ENCODE data around the gene TMEM132E.
A peak's percentile ranks its signal among the peaks of the same experiment; 100 is the strongest.
"Not testable (repeated sequence)": the region's sequence is repeated elsewhere in the genome, so short reads cannot be mapped to it uniquely, and the experiment has no call there.

Gene TMEM132E

GRCh38 chr17:34579017-34579946 is at the start of gene TMEM132E:
TSS of gene TMEM132E (plus strand) at chr17:34579582. CDS start at chr17:34581077, 1,495 bp downstream.
- peak; percentile 36 for DNase-seq (ENCODE audit: low spot score)

- no peak for DNase-seq (ENCODE audit: low spot score)
These were observed 48.5 kb upstream of the TMEM132E start for GRCh38 chr17:34530918-34531317.

GRCh38 chr17:34532281-34533065 is 46.9 kb upstream of the TMEM132E start:
- no peak for DNase-seq (ENCODE audit: low spot score)

GRCh38 chr17:34533806-34534527 is 45.4 kb upstream of the TMEM132E start:
- no peak for DNase-seq (ENCODE audit: low spot score)

GRCh38 chr17:34537445-34537844 is 41.9 kb upstream of the TMEM132E start:
- DNase-seq (ENCODE audit: low spot score): no peak

GRCh38 chr17:34538582-34538981 is 40.8 kb upstream of the TMEM132E start:
- DNase-seq (ENCODE audit: low spot score): not testable (repeated sequence)

GRCh38 chr17:34539881-34540280 is 39.5 kb upstream of the TMEM132E start:
- no peak for DNase-seq (ENCODE audit: low spot score)

- DNase-seq (ENCODE audit: low spot score): no peak
These were observed 36.6 kb upstream of the TMEM132E start for GRCh38 chr17:34542700-34543336.

- no peak for DNase-seq (ENCODE audit: low spot score)
These were observed 31.8 kb upstream of the TMEM132E start for GRCh38 chr17:34547453-34548063.

- DNase-seq (ENCODE audit: low spot score): no peak
These were observed 29.4 kb upstream of the TMEM132E start for GRCh38 chr17:34549966-34550365.

GRCh38 chr17:34553907-34554306 is 25.5 kb upstream of the TMEM132E start:
- no peak for DNase-seq (ENCODE audit: low spot score)

- DNase-seq (ENCODE audit: low spot score): no peak
These were observed 23.0 kb upstream of the TMEM132E start for GRCh38 chr17:34556384-34556783.

GRCh38 chr17:34556931-34557330 is 22.5 kb upstream of the TMEM132E start:
- no peak for DNase-seq (ENCODE audit: low spot score)

GRCh38 chr17:34561328-34561727 is 18.1 kb upstream of the TMEM132E start:
- no peak for DNase-seq (ENCODE audit: low spot score)

- no peak for DNase-seq (ENCODE audit: low spot score)
These were observed 17.0 kb upstream of the TMEM132E start for GRCh38 chr17:34562387-34562786.

GRCh38 chr17:34565713-34566112 is 13.7 kb upstream of the TMEM132E start:
- DNase-seq (ENCODE audit: low spot score): no peak

- no peak for DNase-seq (ENCODE audit: low spot score)
These were observed 13.2 kb upstream of the TMEM132E start for GRCh38 chr17:34566201-34566600.

GRCh38 chr17:34566873-34567272 is 12.5 kb upstream of the TMEM132E start:
- no peak for DNase-seq (ENCODE audit: low spot score)

GRCh38 chr17:34567691-34568465 is 11.5 kb upstream of the TMEM132E start:
- no peak for DNase-seq (ENCODE audit: low spot score)

- DNase-seq (ENCODE audit: low spot score): no peak
These were observed 10.4 kb upstream of the TMEM132E start for GRCh38 chr17:34568953-34569352.

- no peak for DNase-seq (ENCODE audit: low spot score)
These were observed 9.8 kb upstream of the TMEM132E start for GRCh38 chr17:34569591-34569990.
